ENCODE results near the gene DBH.
"Not testable (repeated sequence)": the region's sequence is repeated elsewhere in the genome, so short reads cannot be mapped to it uniquely, and the experiment has no call there.

The DBH gene

GRCh38 chr9:133605446-133605845, 30.7 kb upstream of the DBH start:
- no peak for DNase-seq

- no peak for DNase-seq
Measured at GRCh38 chr9:133605856-133606707, 30.1 kb upstream of the DBH start.

- DNase-seq = no peak
Measured at GRCh38 chr9:133606708-133607025, 29.5 kb upstream of the DBH start.

GRCh38 chr9:133607381-133607780, 28.8 kb upstream of the DBH start:
- no peak for DNase-seq

GRCh38 chr9:133607976-133608375, 28.2 kb upstream of the DBH start:
- no peak for DNase-seq

GRCh38 chr9:133608382-133608781, 27.8 kb upstream of the DBH start:
- no peak for DNase-seq

GRCh38 chr9:133608889-133609288, 27.3 kb upstream of the DBH start:
- DNase-seq = no peak

GRCh38 chr9:133609311-133610098, 26.7 kb upstream of the DBH start, which contains the start of gene FAM163B:
FAM163B (minus strand) TSS chr9:133609389; CDS start chr9:133580223, 29,166 bp downstream.
- no peak for DNase-seq

- DNase-seq = peak; percentile 81
Measured at GRCh38 chr9:133610845-133611244, 25.3 kb upstream of the DBH start.

GRCh38 chr9:133612051-133612450, 24.1 kb upstream of the DBH start:
- no peak for DNase-seq

- no peak for DNase-seq
Measured at GRCh38 chr9:133612816-133613215, 23.3 kb upstream of the DBH start.

GRCh38 chr9:133613432-133613831, 22.7 kb upstream of the DBH start:
- no peak for DNase-seq

- DNase-seq = no peak
Measured at GRCh38 chr9:133614056-133614455, 22.1 kb upstream of the DBH start.

GRCh38 chr9:133614678-133615077, 21.5 kb upstream of the DBH start:
- DNase-seq = no peak

- DNase-seq = no peak
Measured at GRCh38 chr9:133615186-133615585, 21.0 kb upstream of the DBH start.

- no peak for DNase-seq
Measured at GRCh38 chr9:133615606-133616188, 20.5 kb upstream of the DBH start.

- no peak for DNase-seq
Measured at GRCh38 chr9:133616643-133617405, 19.3 kb upstream of the DBH start.

GRCh38 chr9:133618726-133619125, 17.4 kb upstream of the DBH start:
- DNase-seq = no peak

- DNase-seq = no peak
Measured at GRCh38 chr9:133619791-133620190, 16.4 kb upstream of the DBH start.

- DNase-seq = no peak
Measured at GRCh38 chr9:133621725-133622267, 14.4 kb upstream of the DBH start.

- no peak for DNase-seq
Measured at GRCh38 chr9:133622555-133622954, 13.6 kb upstream of the DBH start.

- not testable (repeated sequence) for DNase-seq
Measured at GRCh38 chr9:133626008-133626407, 10.2 kb upstream of the DBH start.

GRCh38 chr9:133627341-133627740, 8.8 kb upstream of the DBH start:
- no peak for DNase-seq

Data from NCI-H748 treated with DMSO at 0.1 percent for 48 hours (cell line).